Activated CD4-positive, alpha-beta T cell treated with anti-CD3 and anti-CD28 coated beads for 24 hours (primary cell): ENCODE results near the gene PPP1R10.

Experiments
- DNase-seq, 2 donors: peaks; one replicate each; pipeline ENCODE4 v3.0.0-alpha.2; 2020; ENCODE audit warnings: low read depth in 2 of 2

Gene PPP1R10

DNA sequence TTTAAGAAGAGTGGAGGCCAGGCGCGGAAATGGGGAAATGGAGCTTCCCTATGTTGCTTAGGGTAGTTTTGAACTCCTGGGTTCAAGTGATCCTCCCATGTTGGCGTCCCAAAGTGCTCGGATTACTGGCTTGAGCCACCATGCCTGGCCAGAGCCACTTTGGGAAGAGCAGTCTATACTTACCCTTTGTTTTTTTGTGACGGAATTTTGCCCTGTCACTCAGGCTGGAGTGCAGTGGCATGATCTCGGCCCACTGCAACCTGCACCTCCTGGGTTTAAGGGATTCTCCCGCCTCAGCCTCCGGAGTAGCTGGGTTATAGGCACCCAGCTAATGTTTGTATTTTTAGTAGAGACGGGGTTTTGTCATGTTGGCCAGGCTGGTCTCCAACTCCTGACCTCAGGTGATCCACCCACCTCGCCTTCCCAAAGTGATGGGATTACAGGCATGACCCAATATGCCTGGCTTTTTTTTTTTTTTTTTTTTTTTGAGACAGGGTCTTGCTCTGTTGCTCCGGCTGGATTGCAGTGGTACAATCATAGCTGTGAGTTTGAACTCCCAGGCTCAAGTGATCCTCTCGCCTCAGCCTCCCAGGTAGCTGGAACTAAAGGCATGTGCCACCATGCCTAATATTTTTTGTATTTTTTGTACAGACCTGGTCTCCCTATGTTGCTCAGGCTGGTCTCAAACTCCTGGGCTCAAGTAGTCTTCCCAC is 18.0 kb downstream of the PPP1R10 start:
- DNase-seq: no peak

DNA sequence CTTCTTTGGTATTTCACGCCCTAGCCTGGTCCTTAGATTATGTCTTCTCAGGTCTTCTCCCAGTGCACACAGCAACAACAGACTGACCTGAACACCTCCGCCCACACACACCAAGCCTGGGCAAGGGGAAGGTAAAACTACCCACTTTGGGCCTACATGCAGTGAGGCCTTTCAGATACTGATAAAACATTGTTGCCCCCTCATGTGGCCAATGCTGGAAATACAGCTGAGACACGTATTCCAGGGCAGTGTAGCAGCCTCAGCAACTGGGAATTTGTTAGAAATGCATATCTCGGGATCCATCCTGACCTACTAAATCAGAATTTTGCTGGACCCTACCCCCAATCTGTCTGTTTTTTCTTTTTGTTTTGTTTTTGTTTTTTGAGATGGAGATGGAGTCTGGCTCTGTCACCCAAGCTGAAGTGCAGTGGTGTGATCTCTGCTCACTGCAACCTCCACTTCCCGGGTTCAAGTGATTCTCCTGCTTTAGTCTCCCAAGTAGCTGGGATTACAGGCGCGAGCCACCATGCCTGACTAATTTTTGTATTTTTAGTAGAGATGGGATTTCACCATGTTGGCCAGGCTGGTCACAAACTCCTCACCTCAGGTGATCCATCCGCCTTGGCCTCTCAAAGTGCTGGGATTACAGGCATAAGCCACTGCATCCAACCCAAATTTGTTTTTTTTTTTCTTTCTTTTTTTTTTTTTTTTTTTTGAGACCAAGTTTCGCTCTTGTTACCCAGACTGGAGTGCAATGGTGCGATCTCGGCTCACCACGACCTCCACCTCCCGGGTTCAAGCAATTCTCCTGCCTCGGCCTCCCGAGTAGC is 19.5 kb downstream of the PPP1R10 start:
- DNase-seq: peak; percentile 70 to 81

- DNase-seq: no peak
These were observed 24.8 kb downstream of the PPP1R10 start for GRCh38 chr6:30592287-30592686.

DNA sequence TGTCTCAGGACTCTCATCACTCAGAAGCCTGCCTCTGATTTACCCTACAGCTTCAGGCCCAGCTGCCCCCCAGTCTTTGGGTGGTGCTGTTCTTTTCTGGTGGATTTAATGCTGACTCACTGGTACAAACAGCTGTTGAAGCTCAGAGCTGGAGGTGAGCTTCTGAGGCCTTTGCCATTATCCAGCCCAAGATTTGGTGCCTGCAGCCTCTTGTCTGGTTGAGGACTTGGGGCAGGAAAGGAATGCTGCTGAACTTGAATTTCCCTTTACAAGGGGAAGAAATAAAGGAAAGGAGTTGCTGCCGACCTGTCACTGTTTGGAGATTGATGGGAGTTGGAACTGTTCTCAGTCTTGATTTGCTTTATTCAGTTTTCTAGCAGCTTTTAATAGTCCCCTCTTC is 26.0 kb downstream of the PPP1R10 start:
- no peak for DNase-seq

DNA sequence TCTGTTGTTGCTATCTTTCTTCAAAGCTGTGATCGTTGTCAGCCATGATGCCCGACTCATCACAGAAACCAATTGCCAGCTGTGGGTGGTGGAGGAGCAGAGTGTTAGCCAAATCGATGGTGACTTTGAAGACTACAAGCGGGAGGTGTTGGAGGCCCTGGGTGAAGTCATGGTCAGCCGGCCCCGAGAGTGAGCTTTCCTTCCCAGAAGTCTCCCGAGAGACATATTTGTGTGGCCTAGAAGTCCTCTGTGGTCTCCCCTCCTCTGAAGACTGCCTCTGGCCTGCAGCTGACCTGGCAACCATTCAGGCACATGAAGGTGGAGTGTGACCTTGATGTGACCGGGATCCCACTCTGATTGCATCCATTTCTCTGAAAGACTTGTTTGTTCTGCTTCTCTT is 26.5 kb downstream of the PPP1R10 start:
- no peak for DNase-seq

- no peak for DNase-seq
These were observed 27.2 kb downstream of the PPP1R10 start for GRCh38 chr6:30589754-30590358.

DNA sequence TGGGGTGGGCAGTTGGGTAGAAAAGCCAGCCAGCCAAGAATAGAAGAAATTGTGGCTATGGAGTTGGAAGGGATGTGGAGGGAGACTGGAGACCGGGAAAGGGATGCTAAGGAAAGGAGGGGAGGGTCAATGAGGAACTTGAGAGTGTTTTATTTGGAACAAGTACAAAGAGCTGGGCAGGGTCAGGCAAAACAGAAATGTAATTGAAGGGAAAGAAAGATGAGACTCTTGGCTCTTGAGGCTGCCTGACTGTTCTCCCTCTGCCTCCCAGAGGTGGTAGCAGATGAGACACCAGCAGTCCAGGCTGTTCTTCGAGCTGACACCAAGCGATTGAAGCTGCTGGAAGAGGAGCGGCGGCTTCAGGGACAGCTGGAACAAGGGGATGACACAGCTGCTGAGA is 33.1 kb downstream of the PPP1R10 start:
- DNase-seq: no peak

- no peak for DNase-seq
These were observed 39.0 kb downstream of the PPP1R10 start for GRCh38 chr6:30578051-30578450.

DNA sequence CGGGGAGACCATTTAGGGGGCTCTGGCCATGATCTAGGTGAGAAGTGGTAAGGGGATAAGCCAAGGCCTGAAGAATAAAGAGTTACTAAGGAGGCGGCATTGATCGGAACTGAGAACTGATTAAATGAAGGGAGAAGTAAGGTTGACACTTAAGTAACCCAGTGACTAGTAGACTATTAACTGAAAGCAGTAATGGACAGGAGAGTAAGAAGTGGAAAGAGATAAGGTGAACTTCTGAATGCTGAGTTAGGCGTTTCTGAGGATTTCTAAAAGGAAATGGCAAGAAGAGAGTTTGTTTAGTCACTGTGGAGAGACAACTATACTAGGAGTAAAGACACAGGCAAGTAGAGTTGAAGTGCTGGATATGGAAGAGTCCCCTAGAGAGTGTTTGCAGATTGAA is 43.9 kb downstream of the PPP1R10 start:
- no peak for DNase-seq

GRCh38 chr6:30572148-30572547 is 44.9 kb downstream of the PPP1R10 start:
- no peak for DNase-seq

DNA sequence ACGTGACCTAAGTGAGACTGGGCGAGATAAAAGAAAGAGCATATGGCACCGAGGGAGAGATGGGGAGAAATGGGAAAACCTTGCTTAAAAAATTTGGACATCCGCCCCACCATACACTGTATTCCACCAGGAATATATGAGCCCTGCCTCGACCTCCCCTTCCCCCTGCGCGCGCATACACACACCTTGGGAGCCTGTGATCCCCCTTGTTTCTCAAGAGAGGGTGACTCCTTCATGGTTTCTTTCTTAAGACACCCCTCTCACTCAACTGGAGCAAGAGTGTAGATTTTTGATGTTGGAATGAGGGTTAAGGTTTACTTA is 45.3 kb downstream of the PPP1R10 start:
- DNase-seq: no peak

DNA sequence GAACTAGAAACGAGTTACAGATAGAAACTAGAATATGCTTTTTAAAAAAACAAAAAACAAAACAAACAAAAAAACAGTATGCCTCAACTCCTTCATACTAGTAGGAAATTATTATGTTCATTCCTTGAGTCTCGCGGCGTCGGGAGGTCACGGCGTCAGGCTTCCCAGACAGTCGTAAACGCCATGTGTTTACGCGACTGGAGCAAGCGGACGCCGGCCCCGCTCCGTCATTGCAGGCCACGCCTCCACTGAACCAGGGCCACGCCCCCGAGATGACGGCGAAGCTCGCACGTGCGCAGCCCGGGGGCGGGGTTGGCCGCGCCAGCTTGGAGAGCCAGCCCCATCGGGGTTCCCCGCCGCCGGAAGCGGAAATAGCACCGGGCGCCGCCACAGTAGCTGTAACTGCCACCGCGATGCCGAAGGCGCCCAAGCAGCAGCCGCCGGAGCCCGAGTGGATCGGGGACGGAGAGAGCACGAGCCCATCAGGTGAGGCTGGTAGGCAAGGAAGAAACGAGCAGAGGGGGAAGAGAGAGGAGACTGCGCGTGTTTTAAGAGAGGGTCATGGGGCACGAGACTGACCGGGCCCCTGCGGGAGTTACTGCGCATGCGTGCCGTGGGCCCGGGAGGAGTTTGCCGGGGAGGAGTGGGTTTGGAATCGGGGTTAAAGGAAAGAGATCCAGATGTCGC is 45.8 kb downstream of the PPP1R10 start, which contains the start of gene ABCF1:
Gene ABCF1 (plus strand): TSS at position 368 of the 687 bp plus-strand sequence. CDS start 46 bp downstream, at position 414.
- peak; percentile 99 for DNase-seq

DNA sequence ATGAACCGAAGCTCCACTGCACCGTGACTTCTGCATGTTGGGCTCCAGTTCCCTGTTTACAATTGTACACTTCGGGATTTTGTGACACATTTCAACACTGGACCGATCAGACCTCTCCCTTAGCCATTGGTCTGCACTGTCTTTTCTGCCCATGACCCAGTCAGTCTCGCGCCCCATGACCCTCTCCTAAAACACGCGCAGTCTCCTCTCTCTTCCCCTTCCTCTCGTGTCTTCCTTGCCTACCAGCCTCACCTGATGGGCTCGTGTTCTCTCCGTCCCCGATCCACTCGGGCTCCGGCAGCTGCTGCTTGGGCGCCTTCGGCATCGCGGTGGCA is 46.3 kb downstream of the PPP1R10 start:
- no peak for DNase-seq

GRCh38 chr6:30570263-30570662 is 46.8 kb downstream of the PPP1R10 start:
- DNase-seq: no peak

DNA sequence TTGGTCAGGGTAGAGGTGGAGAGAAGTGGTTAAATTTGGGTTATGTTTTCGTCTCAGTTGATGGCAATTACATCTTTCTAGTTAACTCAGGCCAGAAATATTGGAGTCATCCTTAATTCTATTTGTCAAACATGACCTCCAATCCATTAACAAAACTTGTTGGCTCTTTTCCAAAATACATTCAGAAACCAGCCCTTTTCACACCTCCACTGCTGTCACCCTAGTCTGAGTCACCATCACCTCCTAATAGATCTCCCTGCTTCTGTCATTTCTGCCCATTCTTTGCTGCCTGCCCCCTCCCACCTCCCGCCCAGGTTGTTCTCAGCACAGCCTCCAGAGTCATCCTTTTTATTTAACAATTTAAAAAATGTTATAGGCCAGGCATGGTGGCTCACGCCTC is 48.8 kb downstream of the PPP1R10 start:
- DNase-seq: peak; percentile 30 to 35

DNA sequence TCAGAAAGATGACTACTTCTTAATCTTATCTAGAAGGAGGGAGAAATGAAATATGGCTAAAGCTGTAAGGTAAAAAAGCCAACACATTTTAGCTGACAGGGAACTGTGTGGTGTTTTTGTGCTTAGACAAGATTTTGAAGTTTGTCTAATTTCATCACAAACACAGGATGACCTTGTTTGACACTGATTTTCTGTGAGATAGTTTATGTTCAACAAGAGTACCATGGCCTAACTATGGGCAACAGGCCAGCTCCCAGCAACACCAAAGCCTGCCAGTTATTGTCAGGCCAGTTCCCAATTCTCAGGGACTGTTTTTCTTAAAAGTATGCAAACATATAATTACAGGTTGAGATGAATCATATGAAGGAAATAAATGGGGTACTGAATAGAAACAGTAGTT is 51.3 kb downstream of the PPP1R10 start:
- DNase-seq: no peak

DNA sequence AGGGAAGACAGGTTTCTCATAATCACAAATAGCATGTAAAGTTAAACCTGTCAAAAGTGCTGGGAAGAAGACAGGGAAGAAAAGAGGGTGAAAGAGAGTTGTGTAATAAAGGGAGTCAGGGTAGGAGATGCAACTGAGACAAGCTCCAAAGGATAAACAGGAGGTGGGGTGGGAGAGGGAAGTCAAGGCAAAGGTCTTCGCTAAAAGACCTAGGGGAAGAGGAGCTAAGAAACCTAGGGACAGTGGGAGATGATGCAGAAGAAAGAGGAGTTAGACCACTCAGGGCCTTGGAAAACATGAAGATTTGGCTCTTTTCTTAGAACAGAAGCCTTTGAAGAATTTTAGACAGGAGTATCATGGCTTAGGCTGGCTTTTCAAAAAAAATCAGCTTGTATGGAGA is 52.9 kb downstream of the PPP1R10 start:
- DNase-seq: no peak

- DNase-seq: no peak
These were observed 54.3 kb downstream of the PPP1R10 start for GRCh38 chr6:30562470-30563425.

- no peak for DNase-seq
These were observed 56.1 kb downstream of the PPP1R10 start for GRCh38 chr6:30560930-30561329.

DNA sequence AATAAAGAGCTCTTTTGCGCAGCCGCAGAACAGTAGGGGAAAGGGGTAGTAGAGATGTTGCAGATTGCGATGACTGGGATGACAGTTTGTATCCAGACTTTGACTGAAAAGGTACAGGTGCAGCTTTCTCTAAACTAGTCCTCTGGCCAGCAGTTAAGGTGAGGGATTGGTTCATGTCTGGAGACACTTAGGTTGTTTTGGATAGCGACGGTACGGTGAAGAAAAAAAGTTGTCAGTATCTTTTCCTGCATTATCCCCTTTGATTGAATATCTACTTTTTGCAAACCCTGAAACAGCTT is 59.4 kb downstream of the PPP1R10 start:
- DNase-seq: no peak

GRCh38 chr6:30556906-30557682 is 59.9 kb downstream of the PPP1R10 start, which contains the start of gene PRR3:
Gene PRR3, plus strand, starts transcription at chr6:30557295. Its CDS starts 50 bp downstream, at chr6:30557345.
- peak; percentile 78 to 82 for DNase-seq
